IMR-90 (cell line): Measurements from ENCODE around the gene PDE4B. TPM values are rescaled to one million over a fixed set of nuclear protein-coding genes. Genes with fewer than 3 reads are reported as not detected.

Source experiments
- ATAC-seq: fragments of 200-7000 bp; cut with Tn5 transposase; 2 replicates; pipeline ENCODE4 v1.9.1; 2020; ENCODE audit warnings: low read depth, mild to moderate bottlenecking, moderate library complexity
- BruUV-seq: library from RNA; stranded (reverse); fragments of 400-500 nt; replicated peaks from 2 replicates; lab custom pipeline; 2021; lab: Mats Ljungman, UMichigan
- CTCF ChIA-PET: fragments of 300-600 bp; formaldehyde crosslinking; extraction: SDS; loops from one replicate; lab custom pipeline; 2021; ENCODE audit warnings: antibody characterized with exemption; lab: Yijun Ruan, JAX
- POLR2A ChIA-PET: fragments of 300-600 bp; sonication (Branson Sonifier 250); formaldehyde crosslinking; loops from one replicate; lab custom pipeline; 2022; ENCODE audit warnings: antibody characterized with exemption; ENCODE audit not compliant: unreplicated experiment; lab: Charles Lee
- DNase-seq: peaks from one replicate; pipeline ENCODE4 v3.0.0; 2013
- H2AFZ ChIP-seq: replicated peaks from 2 replicates; pipeline ENCODE3; 2013; ENCODE audit warnings: low read length, mild to moderate bottlenecking; ENCODE audit not compliant: poor library complexity
- H2AK5ac ChIP-seq: 2 replicates; pipeline ENCODE4 v1.6.1; 2013; ENCODE audit warnings: low read depth, low read length, inconsistent platforms
- H2AK9ac ChIP-seq: replicated peaks from 2 replicates; pipeline ENCODE3; 2013; ENCODE audit warnings: mild to moderate bottlenecking, low read depth, low read length, moderate library complexity; ENCODE audit not compliant: poor library complexity
- H2BK120ac ChIP-seq: 2 replicates; pipeline ENCODE4 v1.6.1; 2013; ENCODE audit warnings: low read depth, low read length, inconsistent platforms
- H2BK15ac ChIP-seq: 3 replicates; pipeline ENCODE4 v1.6.1; 2013; ENCODE audit warnings: low read depth, low read length, inconsistent platforms
- H2BK20ac ChIP-seq: 2 replicates; pipeline ENCODE4 v1.6.1; 2013; ENCODE audit warnings: low read depth, mild to moderate bottlenecking, inconsistent platforms, low read length, moderate library complexity
- H2BK5ac ChIP-seq: 2 replicates; pipeline ENCODE4 v1.6.1; 2013; ENCODE audit warnings: mild to moderate bottlenecking, low read depth, low read length, inconsistent platforms; ENCODE audit not compliant: poor library complexity, severe bottlenecking
- H3K14ac ChIP-seq: replicated peaks from 2 replicates; pipeline ENCODE4 v1.6.1; 2013; ENCODE audit warnings: low read depth, low read length, inconsistent platforms
- H3K18ac ChIP-seq: 2 replicates; pipeline ENCODE4 v1.6.1; 2013; ENCODE audit warnings: low read depth, low read length, control low read depth
- H3K23ac ChIP-seq: 2 replicates; pipeline ENCODE4 v1.6.1; 2013; ENCODE audit warnings: low read depth, low read length, inconsistent platforms
- H3K27ac ChIP-seq: 2 replicates; pipeline ENCODE4 v1.5.1; 2013; ENCODE audit warnings: mild to moderate bottlenecking, control low read depth, low read length; ENCODE audit not compliant: insufficient read depth
- H3K27me3 ChIP-seq: 2 replicates; pipeline ENCODE4 v1.6.1; 2013; ENCODE audit warnings: low read length; ENCODE audit not compliant: control insufficient read depth, insufficient read depth
- H3K36me3 ChIP-seq: 2 replicates; pipeline ENCODE4 v1.6.1; 2013; ENCODE audit warnings: low read length, mixed read lengths; ENCODE audit not compliant: control insufficient read depth, insufficient read depth
- H3K4ac ChIP-seq: 2 replicates; pipeline ENCODE4 v1.6.1; 2013; ENCODE audit warnings: low read depth, low read length, inconsistent platforms
- H3K4me1 ChIP-seq: 2 replicates; pipeline ENCODE4 v1.6.1; 2013; ENCODE audit warnings: low read length, mixed read lengths; ENCODE audit not compliant: control insufficient read depth, insufficient read depth
- H3K4me2 ChIP-seq: 2 replicates; pipeline ENCODE4 v1.6.1; 2013; ENCODE audit warnings: low read depth, mild to moderate bottlenecking, control low read depth, low read length, moderate library complexity
- H3K4me3 ChIP-seq: 2 replicates; pipeline ENCODE4 v1.5.1; 2013; ENCODE audit warnings: low read depth, mild to moderate bottlenecking, control low read depth, low read length, moderate library complexity; ENCODE audit not compliant: insufficient read depth
- H3K56ac ChIP-seq: 2 replicates; pipeline ENCODE4 v1.6.1; 2013; ENCODE audit warnings: low read length, inconsistent platforms; ENCODE audit not compliant: insufficient read depth; ENCODE audit errors: extremely low read depth
- H3K79me1 ChIP-seq, 2 experiments: 2 replicates each; pipeline ENCODE4 v1.6.1; 2013; ENCODE audit warnings: low read length in 2 of 2, inconsistent platforms in 1 of 2, low read depth in 1 of 2
- H3K9ac ChIP-seq: 2 replicates; pipeline ENCODE4 v1.6.1; 2013; ENCODE audit warnings: low read depth, low read length, control low read depth
- H3K9me1 ChIP-seq: 2 replicates; pipeline ENCODE4 v1.6.1; 2013; ENCODE audit warnings: low read length, inconsistent platforms; ENCODE audit not compliant: insufficient read depth
- H3K9me3 ChIP-seq: 2 replicates; pipeline ENCODE4 v1.6.1; 2013; ENCODE audit warnings: low read length; ENCODE audit not compliant: control insufficient read depth, insufficient read depth
- H4K20me1 ChIP-seq: 2 replicates; pipeline ENCODE4 v1.6.1; 2013; ENCODE audit warnings: low read length, inconsistent platforms; ENCODE audit not compliant: insufficient read depth
- H4K5ac ChIP-seq: 2 replicates; pipeline ENCODE4 v1.6.1; 2013; ENCODE audit warnings: mild to moderate bottlenecking, low read depth, low read length, control low read depth
- H4K8ac ChIP-seq, 2 experiments: 2 replicates each; pipeline ENCODE4 v1.6.1; 2013; ENCODE audit warnings: low read depth in 2 of 2, low read length in 2 of 2, control low read depth in 1 of 2, inconsistent platforms in 1 of 2
- H4K91ac ChIP-seq: 2 replicates; pipeline ENCODE4 v1.6.1; 2013; ENCODE audit warnings: low read depth, low read length, inconsistent platforms; ENCODE audit not compliant: insufficient read depth
- CEBPB ChIP-seq: IDR thresholded peaks from 2 replicates; pipeline ENCODE4 v1.6.1; 2012; ENCODE audit warnings: low read depth, low read length, improper control_type of control experiment
- MAZ ChIP-seq: IDR thresholded peaks from 2 replicates; pipeline ENCODE4 v1.6.1; 2012; ENCODE audit warnings: low read depth, mild to moderate bottlenecking, low read length, improper control_type of control experiment, moderate library complexity, borderline replicate concordance
- NFE2L2 ChIP-seq: fragments of 150-350 bp; IDR thresholded peaks from 2 replicates; pipeline ENCODE4 v1.6.1; 2016; ENCODE audit warnings: low read depth, mild to moderate bottlenecking, low read length
- POLR2A ChIP-seq: IDR thresholded peaks from 2 replicates; pipeline ENCODE4 v1.6.1; 2012; ENCODE audit warnings: mild to moderate bottlenecking, low read depth, low read length
- WGBS, 2 experiments: methylation state at CpG; one replicate each; pipeline versions ENCODE4 v1.1.5 to v1.1.7; 2013; ENCODE audit warnings: missing lambda C conversion rate in 2 of 2; ENCODE audit not compliant: insufficient read length in 1 of 2; ENCODE audit errors: extremely low coverage in 2 of 2; 5-methylcytosine and 5-hydroxymethylcytosine counted together
- dilution Hi-C: fragments of 300-500 bp; cut with HindIII; formaldehyde crosslinking; loops from one replicate; pipeline ENCODE4 v1.14.3; 2018; ENCODE audit warnings: low sequenced_read_pairs; ENCODE audit not compliant: unreplicated experiment
- in situ Hi-C: fragments of 300-500 bp; cut with MboI; formaldehyde crosslinking; loops from 3 replicates; pipeline ENCODE4 v1.14.3; 2019; ENCODE audit warnings: low sequenced_read_pairs, inconsistent platforms, mixed read lengths
- intact Hi-C: fragments of 100-400 bp; cut with micrococcal nuclease; formaldehyde crosslinking; loops from 2 replicates; pipeline ENCODE4 v1.10.0; 2022
- polyA plus RNA-seq, 3 experiments: library from polyadenylated mRNA; depleted of rRNA; stranded (reverse); fragments of >200 nt; gene quantifications; 2 replicates each; pipeline ENCODE4 v1.2.3, GENCODE V29; 2012; ENCODE audit warnings: low replicate concordance in 1 of 3
- total RNA-seq: library from RNA; depleted of rRNA; stranded (reverse); fragments of >200 nt; gene quantifications from 2 replicates; pipeline ENCODE4 v1.2.3, GENCODE V29; 2012

Gene PDE4B
- total and polyA plus RNA-seq, 2 of the 4 experiments (the other 2 are of a cell fraction) = 5.8 to 21.3 TPM

GRCh38 chr1:66275601-66276023 lies 482.9 kb downstream of the PDE4B start:
- Histone ChIP-seq H4K5ac (peak overlapping the region; percentile 34), H2BK5ac (no peak overlapping the region), H3K9me3 (no peaks in the 10 kb centered on the region), H4K91ac (peak overlapping the region; percentile 37), H3K23ac (no peak overlapping the region), H2BK15ac (peak overlapping the region; percentile 54; the same call in 2 of the 3 replicates), H2AK9ac (no peak overlapping the region), H3K36me3 (no peaks in the 10 kb centered on the region), H3K27me3 (no peaks in the 10 kb centered on the region), H4K8ac (no peak overlapping the region), H2BK120ac (peak overlapping the region; percentile 66; the same call in 1 of the 2 replicates), H3K14ac (peak overlapping the region; percentile 48; the same call in 1 of the 2 replicates), H3K4me2 (no peak overlapping the region), H3K9ac (no peak overlapping the region), H2AK5ac (peak overlapping the region; percentile 44), H3K9me1 (peaks cover 3% of the 10 kb centered on the region; the same call in 1 of the 2 replicates), H4K20me1 (no peaks in the 10 kb centered on the region), H3K79me1 (no peaks in the 10 kb centered on the region), H3K4me1 (peaks cover 18% of the 10 kb centered on the region), H3K4ac (peak overlapping the region; percentile 64), H3K18ac (peak overlapping the region; percentile 69), H2BK20ac (peak overlapping the region; percentile 51), H3K4me3 (no peak overlapping the region), H3K27ac (no peak overlapping the region), H3K56ac (no peak overlapping the region), H2AFZ (no peak overlapping the region)
- ChIA-PET CTCF (interaction anchor here (1.5 kb wide), 1 partner anchor 161 kb away, joined by 3 read pairs; no protein-coding TSS in a partner anchor), POLR2A (no interaction called here)
- ATAC-seq = no peak
- DNase-seq = no peak
- in situ Hi-C loops (no loop called here), intact Hi-C loops (no loop called here), dilution Hi-C loops (no loop called here)
- TF ChIP-seq POLR2A = no peak
- no peak for TF ChIP-seq MAZ
- no peak for TF ChIP-seq NFE2L2
- no peak for TF ChIP-seq CEBPB
- BruUV-seq = no TSS peak
- WGBS, 2 experiments = 80% methylated on average over 1 of the region's 5 CpGs; no CpG with 5 or more reads in 1 of the 2 experiments
